Mucosa of descending colon (tissue), 3 donors: ENCODE measurements around the gene MAP6D1. TPM values are rescaled to one million over a fixed set of nuclear protein-coding genes. Genes with fewer than 3 reads are reported as not detected.

Experiments used
- ATAC-seq: fragments of 200-7000 bp; cut with Tn5 transposase; one replicate; pipeline ENCODE4 v1.9.1; 2020; ENCODE audit warnings: mild to moderate bottlenecking, moderate library complexity
- DNase-seq, 3 donors: peaks; one replicate each; pipeline ENCODE4 v3.0.0-alpha.2; 2020
- H3K36me3 ChIP-seq: fragments of 200-600 bp; one replicate; pipeline ENCODE4 v1.8.0; 2021; ENCODE audit warnings: low read depth, mild to moderate bottlenecking
- H3K4me1 ChIP-seq: fragments of 200-600 bp; one replicate; pipeline ENCODE4 v1.8.0; 2021; ENCODE audit warnings: low read depth, mild to moderate bottlenecking
- H3K4me3 ChIP-seq: fragments of 200-600 bp; one replicate; pipeline ENCODE4 v1.8.0; 2021; ENCODE audit warnings: mild to moderate bottlenecking
- H3K9me3 ChIP-seq: fragments of 200-600 bp; one replicate; pipeline ENCODE4 v1.8.0; 2021; ENCODE audit warnings: mild to moderate bottlenecking
- intact Hi-C, 2 donors: fragments of 100-400 bp; cut with DNase I in 1 of 2; cut with micrococcal nuclease in 1 of 2; formaldehyde crosslinking; loops; one replicate each; pipeline versions ENCODE4 v1.11.0 to v1.11.1; 2022; cut with DNase I, micrococcal nuclease
- total RNA-seq, 3 donors: library from RNA; stranded (reverse); fragmentation: NEBNext Ultra II Directional in 2 of 3; extraction: Animal tissue kit (Norgen Biotek cat#: 25700) in 2 of 3; gene quantifications; one replicate each; pipeline versions ENCODE4 v1.2.1 to v1.2.4, GENCODE V29; 2021 to 2023
- TF ChIP-seq, protein P1 (sequence below): fragments of 200-600 bp; IDR thresholded peaks from one replicate; pipeline ENCODE4 v1.8.0; 2022; ENCODE audit warnings: antibody characterized with exemption, mild to moderate bottlenecking
- donor health status: DM: no; HTN: no; CAD: no; lungs with moderate emphysema.
- donor health status: DM: no; HTN: no; CAD: no.
- donor health status: DM: no; HTN: yes; CAD: no.

The MAP6D1 gene
- total RNA-seq, 3 donors from 2014 or later: 0.55 to 3.1 (median 1.2) TPM

DNA sequence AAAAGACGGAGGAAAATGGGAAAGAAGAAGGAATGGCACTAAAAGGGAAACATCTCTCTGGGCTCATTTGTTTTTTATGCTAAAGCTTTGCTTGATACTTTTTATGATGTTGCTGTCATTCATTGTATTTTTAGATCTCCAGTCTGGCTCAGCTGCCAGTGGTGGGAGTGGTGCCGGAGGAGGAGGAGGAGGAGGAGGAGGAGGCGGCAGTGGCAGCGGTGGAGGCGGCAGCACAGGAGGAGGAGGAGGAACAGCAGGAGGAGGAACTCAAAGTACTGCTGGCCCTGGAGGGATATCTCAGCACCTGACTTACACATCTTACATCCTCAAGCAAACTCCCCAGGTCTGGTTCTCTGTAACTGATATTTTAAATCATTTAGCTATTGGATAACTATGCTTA is 49.6 kb downstream of the MAP6D1 start:
- intact Hi-C loops: no loop called here
- no peaks in the 10 kb centered on the region for H3K36me3 ChIP-seq
- no peaks in the 10 kb centered on the region for H3K4me1 ChIP-seq
- DNase-seq: no peak
- H3K9me3 ChIP-seq: no peaks in the 10 kb centered on the region
- TF ChIP-seq, protein P1, sequence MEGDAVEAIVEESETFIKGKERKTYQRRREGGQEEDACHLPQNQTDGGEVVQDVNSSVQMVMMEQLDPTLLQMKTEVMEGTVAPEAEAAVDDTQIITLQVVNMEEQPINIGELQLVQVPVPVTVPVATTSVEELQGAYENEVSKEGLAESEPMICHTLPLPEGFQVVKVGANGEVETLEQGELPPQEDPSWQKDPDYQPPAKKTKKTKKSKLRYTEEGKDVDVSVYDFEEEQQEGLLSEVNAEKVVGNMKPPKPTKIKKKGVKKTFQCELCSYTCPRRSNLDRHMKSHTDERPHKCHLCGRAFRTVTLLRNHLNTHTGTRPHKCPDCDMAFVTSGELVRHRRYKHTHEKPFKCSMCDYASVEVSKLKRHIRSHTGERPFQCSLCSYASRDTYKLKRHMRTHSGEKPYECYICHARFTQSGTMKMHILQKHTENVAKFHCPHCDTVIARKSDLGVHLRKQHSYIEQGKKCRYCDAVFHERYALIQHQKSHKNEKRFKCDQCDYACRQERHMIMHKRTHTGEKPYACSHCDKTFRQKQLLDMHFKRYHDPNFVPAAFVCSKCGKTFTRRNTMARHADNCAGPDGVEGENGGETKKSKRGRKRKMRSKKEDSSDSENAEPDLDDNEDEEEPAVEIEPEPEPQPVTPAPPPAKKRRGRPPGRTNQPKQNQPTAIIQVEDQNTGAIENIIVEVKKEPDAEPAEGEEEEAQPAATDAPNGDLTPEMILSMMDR: no peak
- no peak overlapping the region for H3K4me3 ChIP-seq
- ATAC-seq: peak; percentile 15

DNA sequence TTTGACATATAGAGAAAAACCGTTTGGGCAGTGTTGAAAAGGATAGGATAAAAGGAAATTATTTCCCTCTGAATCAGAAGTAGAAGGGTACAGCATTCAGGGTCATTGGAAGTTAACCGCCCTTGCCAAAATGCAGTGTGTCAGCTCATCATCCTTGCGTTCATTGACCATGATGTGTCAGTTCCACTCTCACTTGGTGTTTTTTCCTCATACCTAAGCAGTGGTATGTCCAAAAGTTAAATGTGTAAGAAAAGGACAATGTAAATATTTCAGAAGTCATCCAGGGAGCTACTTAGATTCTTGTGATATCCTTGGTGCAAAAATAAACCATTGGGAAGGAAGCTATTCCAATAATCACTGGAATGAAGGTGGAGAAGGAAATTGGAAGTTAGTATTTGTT is 50.7 kb downstream of the MAP6D1 start:
- intact Hi-C loops: no loop called here
- TF ChIP-seq, protein P1: no peak
- DNase-seq (no peak), ATAC-seq (no peak)
- H3K4me3 ChIP-seq: no peak overlapping the region
- no peaks in the 10 kb centered on the region for H3K36me3 ChIP-seq
- H3K9me3 ChIP-seq: no peaks in the 10 kb centered on the region
- H3K4me1 ChIP-seq: no peaks in the 10 kb centered on the region

DNA sequence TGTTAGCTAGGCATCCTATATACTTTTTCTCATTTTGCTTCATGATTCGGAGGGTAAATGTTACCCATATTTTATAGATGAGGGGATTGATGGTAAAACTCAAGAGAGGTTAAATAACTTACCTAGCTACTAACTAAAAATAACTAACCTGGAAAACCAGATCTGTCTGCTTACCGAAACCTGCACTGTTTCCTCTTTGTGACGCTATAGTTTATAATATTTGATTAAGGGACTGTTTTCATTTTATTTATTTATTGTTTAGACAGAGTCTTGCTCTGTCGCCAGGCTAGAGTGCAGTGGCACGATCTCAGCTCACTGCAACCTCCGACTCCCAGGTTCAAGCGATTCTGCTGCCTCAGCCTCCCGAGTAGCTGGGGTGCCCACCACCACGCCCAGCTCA is 55.9 kb downstream of the MAP6D1 start:
- Histone ChIP-seq H3K4me3 (no peak overlapping the region), H3K9me3 (no peaks in the 10 kb centered on the region), H3K36me3 (no peaks in the 10 kb centered on the region), H3K4me1 (peaks cover 10% of the 10 kb centered on the region)
- ATAC-seq: no peak
- intact Hi-C loops: loop anchor here (5.0 kb wide), 1 partner anchor 302 kb away; no protein-coding TSS in a partner anchor
- DNase-seq: no peak
- TF ChIP-seq, protein P1: no peak

DNA sequence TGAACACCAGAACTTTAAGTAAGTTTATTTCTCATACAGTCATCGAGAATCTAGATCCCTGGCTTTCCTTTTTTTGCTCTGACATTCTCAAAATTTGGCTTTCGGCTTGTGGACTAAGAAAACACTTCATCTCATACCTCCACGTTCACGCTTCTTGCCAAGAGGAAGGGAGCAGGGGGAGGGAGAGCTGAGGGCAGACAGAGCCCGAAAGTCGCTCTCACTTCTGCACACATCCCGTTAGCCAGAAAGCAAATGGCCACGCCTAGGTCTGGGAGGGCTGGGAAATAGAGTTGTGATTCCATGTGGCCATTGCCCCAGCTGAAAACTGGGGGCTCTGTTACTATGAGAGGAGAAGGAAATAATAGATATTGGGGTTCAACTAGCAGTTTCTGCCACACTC is 57.3 kb downstream of the MAP6D1 start:
- peaks cover 10% of the 10 kb centered on the region for H3K4me1 ChIP-seq
- H3K4me3 ChIP-seq: no peak overlapping the region
- TF ChIP-seq, protein P1: no peak
- intact Hi-C loops: loop anchor here (5.0 kb wide), 1 partner anchor 301 kb away; no protein-coding TSS in a partner anchor
- ATAC-seq (no peak), DNase-seq (no peak)
- H3K9me3 ChIP-seq: no peaks in the 10 kb centered on the region
- no peaks in the 10 kb centered on the region for H3K36me3 ChIP-seq

DNA sequence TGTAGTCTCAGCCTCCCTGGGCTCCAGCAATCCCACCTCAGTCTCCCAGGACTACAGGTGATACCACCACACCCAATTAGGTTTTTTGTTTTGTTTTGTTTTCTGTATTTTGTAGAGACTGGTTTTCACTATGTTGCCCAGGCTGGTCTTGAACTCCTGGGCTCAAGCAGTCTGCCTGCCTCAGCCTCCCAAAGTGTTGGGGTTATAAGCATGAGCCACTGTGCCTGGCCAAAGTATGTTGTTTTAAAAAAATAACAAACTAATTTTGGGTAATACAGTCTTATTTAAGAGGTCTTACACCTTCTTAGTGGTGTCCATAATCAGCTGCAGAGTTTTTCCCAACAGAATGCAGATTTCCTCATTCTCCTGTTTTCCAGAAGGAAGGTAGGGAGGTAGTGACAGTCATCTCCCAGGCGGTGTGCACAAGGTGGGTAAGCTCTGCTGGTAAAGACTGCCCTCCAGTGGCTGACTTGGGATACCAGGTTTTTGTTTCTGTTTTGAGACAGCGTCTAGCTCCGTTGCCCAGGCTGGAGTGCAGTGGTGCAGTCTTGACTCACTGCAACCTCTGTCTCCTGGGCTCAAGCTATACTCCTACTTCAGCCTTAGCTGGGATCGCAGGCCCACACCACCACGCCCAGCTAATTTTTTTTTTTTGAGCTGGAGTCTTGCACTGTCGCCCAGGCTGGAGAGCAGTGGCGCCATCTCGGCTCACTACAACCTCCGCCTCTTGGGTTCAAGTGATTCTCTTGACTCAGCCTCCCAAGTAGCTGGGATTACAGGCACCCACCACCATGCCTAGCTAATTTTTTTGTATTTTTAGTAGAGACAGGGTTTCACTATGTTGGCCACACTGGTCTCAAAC is 58.4 kb downstream of the MAP6D1 start:
- intact Hi-C loops: loop anchor here (5.0 kb wide), 1 partner anchor 300 kb away; no protein-coding TSS in a partner anchor

More for the DNA sequence above, 58.4 kb downstream of the MAP6D1 start:
- DNase-seq (peak in 2 of 3 donors; percentile 65 to 90), ATAC-seq (peak; percentile 96)
- Histone ChIP-seq H3K4me1 (peaks cover 10% of the 10 kb centered on the region), H3K9me3 (no peaks in the 10 kb centered on the region), H3K4me3 (no peak overlapping the region), H3K36me3 (no peaks in the 10 kb centered on the region)
- TF ChIP-seq, protein P1: peak; percentile 59
